Lower leg skin (tissue), 4 donors: ENCODE data around the gene ACACA. TPM values are rescaled to one million over a fixed set of nuclear protein-coding genes. Genes with fewer than 3 reads are reported as not detected.

Experiments
- DNase-seq, 2 donors: peaks; one replicate each; pipeline ENCODE4 v3.0.0-alpha.2; 2019; ENCODE audit warnings: low spot score in 2 of 2
- H3K4me3 ChIP-seq: fragments of 200-600 bp; sonication (generic); 2 replicates; pipeline ENCODE4 v1.5.1; 2017; ENCODE audit warnings: mild to moderate bottlenecking, low read depth; ENCODE audit not compliant: poor library complexity, severe bottlenecking
- CTCF ChIP-seq, 3 donors: fragments of 450-650 bp; IDR thresholded peaks; one replicate each; pipeline ENCODE4 v1.5.1; 2016; ENCODE audit warnings: antibody characterized with exemption in 3 of 3, mild to moderate bottlenecking in 3 of 3, moderate library complexity in 2 of 3
- POLR2A ChIP-seq, 2 donors: fragments of 450-650 bp; IDR thresholded peaks; one replicate each; pipeline ENCODE4 v1.6.1; 2016 to 2017; ENCODE audit warnings: antibody characterized with exemption in 2 of 2, mild to moderate bottlenecking in 1 of 2, moderate library complexity in 1 of 2
- WGBS, 2 donors: methylation state at CpG; one replicate each; pipeline ENCODE4 v1.1.5; 2018; 5-methylcytosine and 5-hydroxymethylcytosine counted together
- intact Hi-C: fragments of 100-400 bp; cut with DNase I; formaldehyde crosslinking; loops from one replicate; pipeline ENCODE4 v1.15.0; 2023; ENCODE audit warnings: low total_unique reads
- total RNA-seq, 4 donors: library from RNA; depleted of rRNA; stranded (reverse); fragments of >200 nt; gene quantifications; one replicate each; pipeline ENCODE4 v1.1.0, GENCODE V29; 2016

Gene ACACA
- total RNA-seq, 4 donors from 2014 or later, result 24.2 to 35.7 (median 31.0) TPM

GRCh38 chr17:37138571-37139120 lies 268.0 kb downstream of the ACACA start:
- intact Hi-C loops, result no loop called here
- WGBS, 2 donors, result 82 to 97% methylated on average over 1 of the region's 1 CpG

GRCh38 chr17:37137906-37138514 lies 268.6 kb downstream of the ACACA start:
- no peak for TF ChIP-seq POLR2A (IDR thresholded peaks at IDR 0.05)
- no peak for TF ChIP-seq CTCF (IDR thresholded peaks at IDR 0.05)
- intact Hi-C loops, result no loop called here
- DNase-seq, result no peak
- WGBS, 2 donors, result 92 to 93% methylated on average over 6 of the region's 6 CpGs
- H3K4me3 ChIP-seq, result no peak overlapping the region

More at GRCh38 chr17:37138571-37139120, 268.0 kb downstream of the ACACA start:
- no peak overlapping the region for H3K4me3 ChIP-seq
- DNase-seq, result no peak
- no peak for TF ChIP-seq POLR2A (IDR thresholded peaks at IDR 0.05)
- TF ChIP-seq CTCF (IDR thresholded peaks at IDR 0.05), result no peak

- no peak for DNase-seq
- TF ChIP-seq CTCF (IDR thresholded peaks at IDR 0.05), result no peak
- no peak for TF ChIP-seq POLR2A (IDR thresholded peaks at IDR 0.05)
- 59 to 96% methylated on average over 4 of the region's 4 CpGs for WGBS, 2 donors
- H3K4me3 ChIP-seq, result no peak overlapping the region
- intact Hi-C loops, result no loop called here
These were observed 269.5 kb downstream of the ACACA start for GRCh38 chr17:37137070-37137610.

- TF ChIP-seq CTCF (IDR thresholded peaks at IDR 0.05) (no peak), POLR2A (IDR thresholded peaks at IDR 0.05) (no peak)
- WGBS, 2 donors, result 90 to 91% methylated on average over 2 of the region's 2 CpGs
- no peak for DNase-seq
- no peak overlapping the region for H3K4me3 ChIP-seq
- intact Hi-C loops, result no loop called here
These were observed 271.1 kb downstream of the ACACA start for GRCh38 chr17:37135576-37135975.

- intact Hi-C loops, result no loop called here
- WGBS, 2 donors, result 88 to 89% methylated on average over 6 of the region's 6 CpGs
These were observed 272.6 kb downstream of the ACACA start for GRCh38 chr17:37134050-37134449.

More at GRCh38 chr17:37134050-37134449, 272.6 kb downstream of the ACACA start:
- TF ChIP-seq POLR2A (IDR thresholded peaks at IDR 0.05) (no peak), CTCF (IDR thresholded peaks at IDR 0.05) (no peak)
- no peak overlapping the region for H3K4me3 ChIP-seq
- DNase-seq, result no peak
